Measurements from ENCODE around the gene TMEM273.

- no peak for TF ChIP-seq CTCF (IDR thresholded peaks at IDR 0.05)
- TF ChIP-seq POLR2A (IDR thresholded peaks at IDR 0.05), result no peak
- TF ChIP-seq POLR2AphosphoS5 (IDR thresholded peaks at IDR 0.05), result no peak
Measured at GRCh38 chr10:49235392-49235791, 47.2 kb upstream of the TMEM273 start.
